CD4-positive, alpha-beta T cell (primary cell): ENCODE results near the gene MCRIP1. TPM values are rescaled to one million over a fixed set of nuclear protein-coding genes. Genes with fewer than 3 reads are reported as not detected.

Experiments
- ATAC-seq: fragments of 200-7000 bp; cut with Tn5 transposase; one replicate; pipeline ENCODE4 v1.10.0; 2022; ENCODE audit warnings: mild to moderate bottlenecking; ENCODE audit not compliant: poor library complexity
- CTCF ChIA-PET: fragments of 350-600 bp; sonication (Branson Sonifier 250); formaldehyde crosslinking; loops from one replicate; lab custom pipeline; 2021; ENCODE audit warnings: antibody characterized with exemption, inconsistent platforms; lab: Charles Lee
- POLR2A ChIA-PET: fragments of 350-600 bp; sonication (Branson Sonifier 250); formaldehyde crosslinking; loops from one replicate; lab custom pipeline; 2021; ENCODE audit warnings: antibody characterized with exemption, inconsistent platforms; lab: Charles Lee
- DNase-seq, 14 experiments: peaks; one replicate each; pipeline ENCODE4 v3.0.0-alpha.2; 2013 to 2020; ENCODE audit warnings: mixed read lengths in 2 of 14
- H3K27ac ChIP-seq, 2 donors: one replicate each; pipeline versions ENCODE4 v1.5.1 to v1.7.0; 2013; ENCODE audit warnings: low read length in 2 of 2, low read depth in 1 of 2, mild to moderate bottlenecking in 1 of 2
- H3K27me3 ChIP-seq, 2 experiments: 1 replicate in 1 of 2; 2 replicates in 1 of 2; pipeline versions ENCODE4 v1.6.1 to v1.7.0; 2013; ENCODE audit warnings: low read length in 2 of 2, control low read depth in 1 of 2, mild to moderate bottlenecking in 1 of 2, moderate library complexity in 1 of 2; ENCODE audit not compliant: insufficient read depth in 2 of 2, control insufficient read depth in 1 of 2
- H3K36me3 ChIP-seq: one replicate; pipeline ENCODE4 v1.6.1; 2013; ENCODE audit warnings: low read length, control low read depth; ENCODE audit not compliant: insufficient read depth
- H3K4me1 ChIP-seq: one replicate; pipeline ENCODE4 v1.6.1; 2013; ENCODE audit warnings: low read length, control low read depth; ENCODE audit not compliant: insufficient read depth
- H3K4me3 ChIP-seq: one replicate; pipeline ENCODE4 v1.5.1; 2013; ENCODE audit warnings: mild to moderate bottlenecking, low read length, moderate library complexity
- H3K9me3 ChIP-seq, 2 experiments: 1 replicate in 1 of 2; 2 replicates in 1 of 2; pipeline versions ENCODE4 v1.6.1 to v1.7.0; 2013; ENCODE audit warnings: low read length in 2 of 2, mild to moderate bottlenecking in 2 of 2, control low read depth in 1 of 2, moderate library complexity in 1 of 2; ENCODE audit not compliant: control insufficient read depth in 1 of 2, insufficient read depth in 1 of 2
- H3K27ac Mint-ChIP-seq: one replicate; pipeline ENCODE4 v1.8.0; 2020; ENCODE audit warnings: mixed read lengths
- H3K27me3 Mint-ChIP-seq: one replicate; pipeline ENCODE4 v1.8.0; 2021; ENCODE audit warnings: mixed read lengths
- H3K36me3 Mint-ChIP-seq: one replicate; pipeline ENCODE4 v1.8.0; 2021; ENCODE audit warnings: low read depth, mixed read lengths
- H3K4me1 Mint-ChIP-seq: one replicate; pipeline ENCODE4 v1.8.0; 2021; ENCODE audit warnings: low read depth, mixed read lengths
- H3K4me3 Mint-ChIP-seq: one replicate; pipeline ENCODE4 v1.8.0; 2020; ENCODE audit warnings: mild to moderate bottlenecking, mixed read lengths
- H3K9me3 Mint-ChIP-seq: one replicate; pipeline ENCODE4 v1.8.0; 2020; ENCODE audit warnings: mixed read lengths
- CTCF ChIP-seq: fragments of 200-600 bp; IDR thresholded peaks from one replicate; pipeline ENCODE4 v1.8.0; 2022; ENCODE audit warnings: antibody characterized with exemption, mild to moderate bottlenecking
- intact Hi-C, 2 experiments: fragments of 100-400 bp; cut with DNase I in 1 of 2; cut with micrococcal nuclease in 1 of 2; formaldehyde crosslinking; loops; one replicate each; pipeline versions ENCODE4 v1.15.1 to v1.9.0; 2023 to 2025; cut with DNase I, micrococcal nuclease
- total RNA-seq, 174 experiments: library from RNA in 2 of 174; stranded (reverse) in 2 of 174; gene quantifications; one replicate each; pipeline ENCODE4 v1.2.3 and lab custom pipeline; 2021 to 2026

Gene MCRIP1
- total RNA-seq, 2 experiments from 2014 or later, result 36.9 to 37.7 TPM

GRCh38 chr17:81869221-81870130, 36.4 kb upstream of the MCRIP1 start:
- ATAC-seq, result no peak
- Histone ChIP-seq H3K27me3 (peaks cover 0 to 3% of the 10 kb centered on the region in 2 experiments), H3K4me1 (peaks cover 66% of the 10 kb centered on the region), H3K36me3 (peaks cover 33% of the 10 kb centered on the region), H3K27ac (peak overlapping the region; percentile 79 to 88), H3K4me3 (peak overlapping the region; percentile 86), H3K9me3 (peaks cover 0 to 3% of the 10 kb centered on the region in 2 experiments)
- Mint-ChIP-seq H3K27me3 (no peaks in the 10 kb centered on the region), H3K27ac (peak overlapping the region; percentile 95), H3K36me3 (peaks cover 55% of the 10 kb centered on the region), H3K4me1 (peaks cover 43% of the 10 kb centered on the region), H3K9me3 (no peaks in the 10 kb centered on the region), H3K4me3 (peak overlapping the region; percentile 90)
- POLR2A ChIA-PET, result interaction anchor here (0.5 to 4.6 kb wide), 12 partner anchors 8 to 205 kb away, joined by 3 to 63 read pairs (median 4); partner anchors contain the start of genes ALYREF, ANAPC11, ARL16 and HGS
- peak; percentile 78 for TF ChIP-seq CTCF
- DNase-seq, result peak in 7 of 14 experiments; percentile 15 to 58 (median 47)
- CTCF ChIA-PET, result interaction anchor here (1.0 to 1.7 kb wide), 5 partner anchors 9 to 186 kb away, joined by 3 to 5 read pairs (median 3); partner anchors contain the start of genes ANAPC11, ARL16, HGS and MAFG
- intact Hi-C loops, result loop anchor here (5.0 to 10.0 kb wide), 5 partner anchors 37 to 588 kb away; partner anchors contain the start of genes CENPX (in 2 of the 2), LRRC45 (in 2 of the 2), ACTG1 (in 1 of the 2) and MAFG (in 1 of the 2)

GRCh38 chr17:81868674-81869220, 35.7 kb upstream of the MCRIP1 start:
- Histone ChIP-seq H3K4me1 (peaks cover 71% of the 10 kb centered on the region), H3K27me3 (peaks cover 0 to 3% of the 10 kb centered on the region in 2 experiments), H3K9me3 (peaks cover 0 to 3% of the 10 kb centered on the region in 2 experiments), H3K36me3 (peaks cover 40% of the 10 kb centered on the region), H3K27ac (peak overlapping the region in 1 of 2 donors; percentile 42), H3K4me3 (no peak overlapping the region)
- DNase-seq (peak in 2 of 14 experiments; percentile 20 to 54), ATAC-seq (no peak)
- ChIA-PET POLR2A (interaction anchor here (2.2 to 4.6 kb wide), 4 partner anchors 7 to 58 kb away, joined by 10 to 63 read pairs (median 18); partner anchors contain the start of genes ALYREF, ANAPC11, MAFG and MCRIP1), CTCF (interaction anchor here (1.0 to 1.7 kb wide), 3 partner anchors 23 to 185 kb away, joined by 3 to 5 read pairs (median 3); partner anchors contain the start of genes ANAPC11, ARL16, HGS and MAFG)
- peaks cover 35% of the 10 kb centered on the region for H3K4me1 Mint-ChIP-seq
- no peaks in the 10 kb centered on the region for H3K27me3 Mint-ChIP-seq
- H3K27ac Mint-ChIP-seq, result peak overlapping the region; percentile 95
- intact Hi-C loops, result loop anchor here in 1 of 2 experiments (10.0 kb wide), 1 partner anchor 354 kb away; the partner anchor contains the start of gene ACTG1
- no peak for TF ChIP-seq CTCF
- peaks cover 55% of the 10 kb centered on the region for H3K36me3 Mint-ChIP-seq
- no peaks in the 10 kb centered on the region for H3K9me3 Mint-ChIP-seq
- peak overlapping the region; percentile 42 for H3K4me3 Mint-ChIP-seq
